Esophagus mucosa (tissue), 1 donor: ENCODE data around the gene MRPL52. TPM values are rescaled to one million over a fixed set of nuclear protein-coding genes. Genes with fewer than 3 reads are reported as not detected.
"Not testable (repeated sequence)": the region's sequence is repeated elsewhere in the genome, so short reads cannot be mapped to it uniquely, and the experiment has no call there.

Experiments used
- ATAC-seq: fragments of 200-7000 bp; cut with Tn5 transposase; one replicate; pipeline ENCODE4 v1.9.1; 2020
- total RNA-seq: library from RNA; stranded (reverse); gene quantifications from one replicate; pipeline ENCODE4 v1.2.4, GENCODE V29; 2023
- donor health status: DM: yes; HTN: yes; CAD: no.

Gene MRPL52
- total RNA-seq, 1 donor from 2014 or later = 103 TPM

DNA sequence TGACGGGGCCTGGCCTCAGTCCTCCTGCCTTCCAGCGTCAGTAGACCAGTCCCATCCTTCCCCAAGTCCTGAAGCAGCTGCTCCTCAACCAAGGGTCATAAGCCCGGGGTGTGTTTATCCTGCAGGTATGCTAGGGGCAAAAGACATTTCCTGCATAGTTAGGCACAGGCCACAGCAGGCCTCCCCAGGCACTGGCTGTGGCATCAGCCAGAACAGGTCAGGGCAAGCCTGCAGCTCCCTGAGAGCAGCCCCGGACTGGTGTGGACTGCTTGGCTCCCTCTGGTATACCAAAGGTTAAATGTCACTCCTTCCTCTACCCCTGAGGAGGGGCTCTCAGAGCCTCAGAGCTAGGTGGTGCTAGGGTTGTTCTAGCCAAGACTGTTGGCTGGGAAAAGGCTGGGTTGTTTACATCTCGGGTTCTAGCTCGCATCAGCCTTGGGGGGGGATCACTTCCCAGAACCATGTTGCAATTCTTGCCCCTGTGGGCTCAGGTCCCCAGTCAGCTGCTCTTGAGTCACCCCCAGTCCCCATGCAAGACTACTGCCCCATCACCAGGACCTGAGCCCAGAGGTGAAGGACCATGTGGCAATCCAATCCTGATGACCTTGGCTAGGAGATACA lies 9.6 kb downstream of the MRPL52 start:
- peak; percentile 81 for ATAC-seq

DNA sequence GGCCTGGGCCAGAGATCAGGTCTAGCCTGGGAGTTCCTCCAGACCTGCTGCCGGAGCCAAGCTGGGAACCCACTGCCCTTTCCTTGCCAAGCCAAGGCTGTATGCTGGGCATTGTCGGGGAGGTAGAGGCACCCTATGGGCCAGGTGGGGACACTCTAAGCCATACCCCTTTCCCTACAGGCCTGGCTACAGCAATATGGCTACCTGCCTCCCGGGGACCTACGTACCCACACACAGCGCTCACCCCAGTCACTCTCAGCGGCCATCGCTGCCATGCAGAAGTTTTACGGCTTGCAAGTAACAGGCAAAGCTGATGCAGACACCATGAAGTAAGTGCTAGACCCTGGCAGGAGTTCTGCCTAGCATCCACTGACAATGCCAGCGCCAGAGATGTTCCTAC lies 11.6 kb downstream of the MRPL52 start:
- ATAC-seq = no peak

DNA sequence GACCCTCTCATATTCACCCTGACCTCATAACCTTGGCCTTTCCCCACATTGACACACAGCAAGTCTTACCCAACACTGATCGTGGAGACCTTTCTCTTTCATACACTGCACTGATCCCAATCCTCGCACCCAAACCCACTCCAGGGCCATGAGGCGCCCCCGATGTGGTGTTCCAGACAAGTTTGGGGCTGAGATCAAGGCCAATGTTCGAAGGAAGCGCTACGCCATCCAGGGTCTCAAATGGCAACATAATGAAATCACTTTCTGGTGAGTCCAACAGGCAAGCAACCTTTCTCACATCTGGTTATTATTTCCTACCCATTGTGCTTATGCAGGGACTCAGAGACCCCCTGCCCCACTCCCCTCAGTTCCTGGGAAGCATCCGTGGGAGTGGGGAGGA lies 12.1 kb downstream of the MRPL52 start:
- no peak for ATAC-seq

DNA sequence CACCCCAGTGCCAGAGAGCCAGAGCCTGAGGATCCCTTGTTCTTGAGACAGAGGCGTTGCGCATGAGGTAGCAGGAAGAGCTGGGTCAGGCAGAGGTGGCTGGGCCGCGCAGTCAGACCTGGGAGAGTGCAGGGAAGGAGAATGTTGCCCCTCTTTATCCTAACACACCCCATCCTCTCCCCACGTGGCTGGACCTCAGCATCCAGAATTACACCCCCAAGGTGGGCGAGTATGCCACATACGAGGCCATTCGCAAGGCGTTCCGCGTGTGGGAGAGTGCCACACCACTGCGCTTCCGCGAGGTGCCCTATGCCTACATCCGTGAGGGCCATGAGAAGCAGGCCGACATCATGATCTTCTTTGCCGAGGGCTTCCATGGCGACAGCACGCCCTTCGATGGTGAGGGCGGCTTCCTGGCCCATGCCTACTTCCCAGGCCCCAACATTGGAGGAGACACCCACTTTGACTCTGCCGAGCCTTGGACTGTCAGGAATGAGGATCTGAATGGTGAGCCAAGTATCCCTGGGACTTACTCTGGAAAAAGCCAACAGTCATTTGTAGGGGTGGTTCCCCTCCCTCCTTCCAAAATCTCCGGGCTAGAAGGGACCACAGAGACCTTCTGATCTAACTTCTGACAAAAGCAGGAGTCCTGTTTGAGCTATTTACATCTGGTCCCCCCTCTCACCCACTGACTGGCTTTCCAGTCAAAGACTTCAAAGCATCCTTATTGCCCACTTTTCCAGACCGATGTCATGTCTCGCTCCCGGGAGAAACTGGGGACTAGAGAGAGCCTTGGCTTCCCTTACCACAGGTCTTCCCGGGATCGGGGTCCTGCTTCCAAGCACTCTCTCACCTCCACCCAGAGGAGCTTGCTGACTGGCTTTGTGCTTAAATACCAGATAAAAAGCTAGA lies 12.8 kb downstream of the MRPL52 start:
- no peak for ATAC-seq

DNA sequence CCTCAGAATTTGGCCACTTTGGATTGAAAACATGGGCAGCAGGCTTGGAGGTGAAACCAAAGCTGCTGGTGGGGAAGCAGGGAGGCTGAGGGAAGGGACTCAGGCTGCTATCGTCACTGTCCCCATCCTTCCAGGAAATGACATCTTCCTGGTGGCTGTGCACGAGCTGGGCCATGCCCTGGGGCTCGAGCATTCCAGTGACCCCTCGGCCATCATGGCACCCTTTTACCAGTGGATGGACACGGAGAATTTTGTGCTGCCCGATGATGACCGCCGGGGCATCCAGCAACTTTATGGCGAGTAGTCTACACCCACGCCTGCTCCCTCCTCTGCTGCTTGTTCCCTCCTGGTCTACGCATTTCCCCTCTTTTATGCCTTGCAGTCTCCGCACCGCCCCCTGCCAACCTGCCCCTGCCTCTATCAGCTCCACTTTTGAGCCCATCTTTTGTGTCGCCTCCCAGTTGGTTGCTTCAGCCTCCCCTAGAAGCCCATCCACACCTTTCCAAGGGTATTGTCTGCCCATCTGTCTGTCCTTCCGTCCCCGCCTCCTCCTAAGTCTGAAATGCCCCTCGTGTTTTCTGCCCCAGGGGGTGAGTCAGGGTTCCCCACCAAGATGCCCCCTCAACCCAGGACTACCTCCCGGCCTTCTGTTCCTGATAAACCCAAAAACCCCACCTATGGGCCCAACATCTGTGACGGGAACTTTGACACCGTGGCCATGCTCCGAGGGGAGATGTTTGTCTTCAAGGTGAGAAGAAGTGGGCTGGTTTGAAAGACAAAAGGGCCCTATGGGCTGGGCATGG lies 13.6 kb downstream of the MRPL52 start:
- no peak for ATAC-seq

DNA sequence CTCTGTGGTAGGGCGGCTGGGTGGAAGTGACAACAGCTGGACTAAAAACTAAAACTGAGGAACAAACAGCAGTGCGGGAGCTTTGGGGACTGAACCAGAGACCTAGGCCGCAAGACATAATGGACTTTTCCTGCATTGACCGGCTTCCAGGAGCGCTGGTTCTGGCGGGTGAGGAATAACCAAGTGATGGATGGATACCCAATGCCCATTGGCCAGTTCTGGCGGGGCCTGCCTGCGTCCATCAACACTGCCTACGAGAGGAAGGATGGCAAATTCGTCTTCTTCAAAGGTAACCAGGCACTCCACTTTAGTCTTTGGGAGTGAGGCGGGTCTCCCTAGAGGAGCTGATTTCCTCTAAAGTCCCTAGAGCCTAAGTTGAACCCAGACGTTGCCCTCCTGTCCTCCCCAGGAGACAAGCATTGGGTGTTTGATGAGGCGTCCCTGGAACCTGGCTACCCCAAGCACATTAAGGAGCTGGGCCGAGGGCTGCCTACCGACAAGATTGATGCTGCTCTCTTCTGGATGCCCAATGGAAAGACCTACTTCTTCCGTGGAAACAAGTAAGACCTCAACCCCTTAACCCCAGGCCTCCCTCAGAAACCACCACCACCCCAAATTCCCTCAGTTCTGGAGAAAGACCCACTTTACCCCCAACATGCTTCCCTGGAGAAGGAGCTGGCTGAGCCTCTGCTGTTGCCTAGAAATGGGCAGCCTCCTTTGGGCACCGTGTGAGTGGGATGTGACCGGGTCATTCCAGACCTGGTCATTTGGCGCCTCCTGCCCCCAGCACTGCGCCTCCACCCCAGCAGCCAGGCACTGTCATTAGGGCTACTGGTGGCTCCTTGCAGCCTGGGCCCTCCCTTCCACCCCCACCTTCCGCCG lies 14.8 kb downstream of the MRPL52 start:
- no peak for ATAC-seq

DNA sequence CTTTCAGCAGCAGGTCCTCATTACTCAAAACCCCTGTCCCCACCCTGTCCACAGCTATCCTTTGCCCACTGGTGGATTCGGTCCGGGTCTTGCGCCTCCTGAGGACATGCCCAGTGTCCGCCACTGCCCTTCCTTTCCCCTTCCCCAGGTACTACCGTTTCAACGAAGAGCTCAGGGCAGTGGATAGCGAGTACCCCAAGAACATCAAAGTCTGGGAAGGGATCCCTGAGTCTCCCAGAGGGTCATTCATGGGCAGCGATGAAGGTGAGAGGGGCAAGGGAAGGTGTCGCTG lies 15.4 kb downstream of the MRPL52 start:
- no peak for ATAC-seq

DNA sequence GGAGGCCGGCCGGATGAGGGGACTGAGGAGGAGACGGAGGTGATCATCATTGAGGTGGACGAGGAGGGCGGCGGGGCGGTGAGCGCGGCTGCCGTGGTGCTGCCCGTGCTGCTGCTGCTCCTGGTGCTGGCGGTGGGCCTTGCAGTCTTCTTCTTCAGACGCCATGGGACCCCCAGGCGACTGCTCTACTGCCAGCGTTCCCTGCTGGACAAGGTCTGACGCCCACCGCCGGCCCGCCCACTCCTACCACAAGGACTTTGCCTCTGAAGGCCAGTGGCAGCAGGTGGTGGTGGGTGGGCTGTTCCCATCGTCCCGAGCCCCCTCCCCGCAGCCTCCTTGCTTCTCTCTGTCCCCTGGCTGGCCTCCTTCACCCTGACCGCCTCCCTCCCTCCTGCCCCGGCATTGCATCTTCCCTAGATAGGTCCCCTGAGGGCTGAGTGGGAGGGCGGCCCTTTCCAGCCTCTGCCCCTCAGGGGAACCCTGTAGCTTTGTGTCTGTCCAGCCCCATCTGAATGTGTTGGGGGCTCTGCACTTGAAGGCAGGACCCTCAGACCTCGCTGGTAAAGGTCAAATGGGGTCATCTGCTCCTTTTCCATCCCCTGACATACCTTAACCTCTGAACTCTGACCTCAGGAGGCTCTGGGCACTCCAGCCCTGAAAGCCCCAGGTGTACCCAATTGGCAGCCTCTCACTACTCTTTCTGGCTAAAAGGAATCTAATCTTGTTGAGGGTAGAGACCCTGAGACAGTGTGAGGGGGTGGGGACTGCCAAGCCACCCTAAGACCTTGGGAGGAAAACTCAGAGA lies 16.3 kb downstream of the MRPL52 start:
- no peak for ATAC-seq

DNA sequence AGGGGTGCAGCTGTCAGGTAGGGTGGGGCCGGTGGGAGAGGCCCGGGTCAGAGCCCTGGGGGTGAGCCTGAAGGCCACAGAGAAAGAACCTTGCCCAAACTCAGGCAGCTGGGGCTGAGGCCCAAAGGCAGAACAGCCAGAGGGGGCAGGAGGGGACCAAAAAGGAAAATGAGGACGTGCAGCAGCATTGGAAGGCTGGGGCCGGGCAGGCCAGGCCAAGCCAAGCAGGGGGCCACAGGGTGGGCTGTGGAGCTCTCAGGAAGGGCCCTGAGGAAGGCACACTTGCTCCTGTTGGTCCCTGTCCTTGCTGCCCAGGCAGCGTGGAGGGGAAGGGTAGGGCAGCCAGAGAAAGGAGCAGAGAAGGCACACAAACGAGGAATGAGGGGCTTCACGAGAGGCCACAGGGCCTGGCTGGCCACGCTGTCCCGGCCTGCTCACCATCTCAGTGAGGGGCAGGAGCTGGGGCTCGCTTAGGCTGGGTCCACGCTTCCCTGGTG lies 17.2 kb downstream of the MRPL52 start:
- no peak for ATAC-seq

DNA sequence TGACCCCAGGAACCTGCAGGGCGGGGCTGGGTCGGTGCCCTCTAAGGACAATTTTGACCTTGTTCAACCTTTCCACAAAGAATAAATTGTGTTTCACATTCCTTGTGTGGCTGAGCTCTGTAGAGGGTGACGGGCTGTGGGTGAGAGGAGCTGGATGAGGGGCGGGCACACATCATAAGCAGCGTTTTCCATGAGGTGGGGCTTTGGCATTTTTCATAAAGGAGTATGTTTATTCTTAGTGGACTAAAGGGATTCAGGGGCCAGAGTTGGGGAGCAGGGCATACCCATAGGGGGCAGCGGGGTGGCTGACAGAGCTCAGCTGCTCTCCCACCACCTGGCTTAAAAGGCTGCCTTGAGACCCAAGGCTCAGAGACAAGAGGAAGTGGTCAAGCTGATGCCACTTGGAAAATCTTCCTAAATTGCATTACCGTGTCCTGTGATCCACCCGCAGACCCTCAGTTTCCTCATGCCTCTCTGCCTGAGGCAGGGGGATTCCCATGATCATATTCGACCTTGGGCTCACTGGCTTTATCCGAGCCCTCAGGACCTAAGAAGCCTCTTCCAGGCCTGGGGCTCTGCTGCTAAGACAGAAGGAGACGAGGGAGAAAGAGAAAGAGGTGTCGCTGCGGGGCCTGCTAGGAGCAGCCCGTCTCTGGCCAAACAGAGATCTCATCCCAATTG lies 18.1 kb downstream of the MRPL52 start:
- no peak for ATAC-seq

DNA sequence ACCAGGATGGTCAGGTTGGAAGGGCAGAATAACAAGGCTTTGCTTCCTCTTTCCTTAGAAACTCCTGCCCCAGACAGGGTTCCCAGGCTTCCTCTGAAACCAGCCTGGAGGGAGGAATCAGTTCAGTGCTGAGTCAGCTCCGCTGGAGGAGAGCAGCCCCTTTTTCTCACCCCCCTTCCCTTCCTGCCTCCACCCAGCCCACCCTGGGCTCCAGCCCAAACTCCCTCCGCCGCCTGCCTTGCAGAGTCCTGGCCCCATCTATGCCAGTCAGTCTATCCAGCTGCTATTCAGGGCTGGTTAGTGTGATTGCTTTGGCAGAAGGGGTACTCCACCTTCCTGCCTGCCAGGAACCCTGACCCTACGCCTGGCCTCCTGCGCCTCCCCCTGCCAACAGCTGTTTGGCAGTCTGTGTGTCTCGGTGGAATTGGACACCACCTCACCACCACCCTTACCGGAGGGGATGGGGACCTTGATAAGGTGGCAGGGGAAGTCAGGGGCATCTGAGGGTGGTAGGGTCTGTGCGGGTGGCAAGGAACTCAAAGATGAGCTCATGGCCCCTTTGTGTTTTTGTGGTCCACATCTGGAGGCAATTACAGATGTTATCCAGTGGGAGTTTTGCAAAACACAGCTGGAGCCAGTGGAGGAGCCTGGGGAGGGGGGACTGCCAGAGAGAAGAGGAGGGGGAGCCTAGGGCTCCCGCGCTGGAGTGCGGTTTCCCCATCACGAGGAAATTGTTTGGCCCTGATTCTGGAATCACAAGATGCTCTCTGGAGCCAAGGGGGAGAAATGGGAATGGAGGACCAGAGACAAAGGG lies 18.9 kb downstream of the MRPL52 start:
- peak; percentile 26 for ATAC-seq

DNA sequence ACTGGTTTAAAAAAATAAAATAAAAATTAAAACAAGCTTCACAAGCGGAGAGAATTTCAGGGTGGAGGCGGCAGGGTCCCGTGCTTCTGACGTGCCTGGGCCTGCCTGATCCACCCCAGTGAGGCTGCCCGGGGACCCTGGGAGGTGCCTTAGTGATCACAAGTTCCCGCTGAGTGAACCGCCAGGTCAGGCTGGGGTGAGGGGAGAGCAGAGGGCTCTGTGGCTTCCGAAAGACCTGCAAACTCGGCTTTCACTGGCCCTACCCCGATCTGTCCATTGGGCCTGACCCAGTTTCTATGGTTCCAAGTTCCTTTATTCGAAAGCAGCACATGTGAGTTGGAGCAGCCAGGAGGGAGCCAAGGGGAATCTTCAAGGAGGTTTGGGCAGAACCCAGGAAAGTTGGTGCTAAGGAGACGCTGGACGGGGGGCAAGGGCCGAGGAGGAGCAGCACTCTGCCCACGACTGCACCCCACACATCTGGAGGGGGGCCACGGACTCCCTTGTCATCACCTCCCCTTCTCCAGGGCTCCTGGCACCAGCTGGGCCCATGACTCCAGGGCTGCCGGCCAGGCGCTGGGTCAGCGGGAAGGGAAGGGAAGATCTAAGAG lies 19.6 kb downstream of the MRPL52 start:
- ATAC-seq = peak; percentile 24

DNA sequence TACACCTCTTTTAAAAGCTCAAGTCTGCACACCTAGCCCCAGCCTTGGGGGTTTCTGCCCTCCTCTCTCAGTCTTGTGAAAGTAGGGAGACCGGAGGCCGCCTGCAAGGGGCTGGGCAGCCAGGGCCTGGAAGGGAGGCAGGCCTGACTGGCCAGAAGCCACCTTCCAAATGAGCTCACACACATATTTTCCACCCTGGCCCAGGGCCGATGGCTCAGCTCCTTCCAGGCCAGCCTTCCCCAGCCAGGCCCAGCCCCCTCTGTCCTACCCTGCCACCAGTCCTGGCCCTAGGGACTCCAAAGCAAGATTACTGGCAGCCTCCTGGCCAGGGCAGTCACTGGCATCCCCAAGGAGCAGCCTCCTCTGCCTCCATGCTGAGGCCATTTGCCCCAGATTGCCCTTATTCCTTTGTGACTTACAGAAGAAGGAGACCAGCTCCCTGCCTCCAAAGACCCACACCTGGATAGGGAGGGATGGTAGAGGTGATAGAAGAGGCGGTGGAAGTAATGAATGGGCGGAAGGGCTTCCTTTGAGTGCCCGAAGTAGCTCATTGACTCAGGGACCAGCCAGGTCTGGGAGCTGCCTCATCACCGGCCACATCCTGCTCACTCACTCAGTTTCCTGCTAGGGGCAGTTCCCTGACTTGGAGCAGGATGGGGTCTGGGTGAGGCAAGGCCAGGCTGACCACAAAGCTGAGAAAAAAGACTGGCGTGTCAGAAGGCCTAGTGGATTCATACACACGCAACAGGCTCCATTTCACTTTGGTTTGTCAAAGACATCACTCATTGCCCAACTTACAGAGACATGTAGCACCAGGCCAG lies 21.5 kb downstream of the MRPL52 start:
- ATAC-seq = peak; percentile 36

DNA sequence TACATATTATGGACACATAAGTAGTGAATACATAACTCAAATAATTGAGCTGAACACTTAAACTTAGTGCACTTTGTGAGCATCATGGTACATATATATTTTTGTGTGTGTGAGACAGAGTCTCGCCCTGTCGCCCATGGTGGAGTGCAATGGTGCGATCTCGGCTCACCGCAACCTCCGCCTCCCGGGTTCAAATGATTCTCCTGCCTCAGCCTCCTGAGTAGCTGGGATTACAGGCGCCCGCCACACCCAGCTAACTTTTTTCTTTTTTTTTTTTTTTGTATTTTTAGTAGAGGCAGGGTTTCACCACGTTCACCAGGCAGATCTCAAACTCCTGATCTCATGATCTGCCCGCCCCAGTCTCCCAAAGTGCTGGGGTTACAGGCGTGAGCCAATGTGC lies 22.5 kb downstream of the MRPL52 start:
- ATAC-seq = not testable (repeated sequence)

DNA sequence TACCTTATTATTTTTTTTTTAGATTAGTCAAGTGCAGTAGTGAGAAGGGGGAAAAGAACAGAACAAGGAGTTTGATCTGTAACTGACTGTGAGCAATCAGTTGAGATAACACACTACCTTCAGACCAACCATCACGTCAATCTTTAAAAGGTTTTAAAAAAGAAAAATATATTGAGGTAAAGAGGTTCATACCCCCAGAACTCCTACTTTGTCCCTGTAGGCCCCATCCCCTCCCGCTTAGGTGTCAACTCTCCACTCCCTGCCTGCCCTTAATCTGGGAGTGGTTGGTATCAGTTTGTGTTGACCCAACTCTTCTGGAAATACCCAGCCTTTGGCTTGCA lies 22.9 kb downstream of the MRPL52 start:
- no peak for ATAC-seq

DNA sequence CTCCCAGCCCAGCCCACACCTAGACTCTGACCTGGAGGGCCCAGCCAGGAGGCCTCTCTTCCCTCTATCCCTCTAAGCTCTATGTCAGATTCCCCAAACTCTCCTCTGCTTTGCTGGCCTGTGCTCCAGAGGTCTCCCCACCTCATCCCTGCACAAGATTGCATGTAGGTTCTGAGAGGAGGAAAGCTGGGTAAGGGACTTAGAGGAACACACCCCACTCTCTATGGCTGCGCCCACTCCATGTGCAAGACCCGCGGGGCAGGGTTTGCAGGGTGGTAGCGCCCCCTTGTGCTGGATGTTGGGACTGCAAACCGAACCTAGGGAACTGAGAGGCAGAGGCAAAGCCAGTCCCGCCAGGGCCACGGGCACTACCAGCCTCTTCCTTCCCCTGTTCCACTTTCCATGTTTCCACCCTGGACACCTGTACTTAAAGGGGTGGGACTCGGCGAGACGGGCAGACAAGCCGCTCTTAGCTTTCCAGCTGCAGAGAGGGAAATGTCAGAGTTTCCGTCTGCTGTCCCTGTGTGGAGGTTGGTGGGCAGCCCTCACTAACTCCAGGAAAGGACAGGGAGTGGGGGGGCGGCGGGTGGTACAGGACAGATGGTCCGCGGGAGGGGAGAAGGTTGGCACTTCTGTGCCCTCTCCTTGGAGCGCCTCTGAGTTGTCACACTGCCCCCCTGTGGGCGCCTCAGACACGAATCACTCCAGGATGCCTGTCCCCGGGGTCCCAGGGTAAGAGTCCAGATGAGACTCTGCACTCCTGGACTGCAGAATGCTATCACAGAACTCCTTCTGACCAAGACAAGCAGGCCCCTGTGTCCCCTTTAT lies 23.5 kb downstream of the MRPL52 start:
- ATAC-seq = peak; percentile 76

DNA sequence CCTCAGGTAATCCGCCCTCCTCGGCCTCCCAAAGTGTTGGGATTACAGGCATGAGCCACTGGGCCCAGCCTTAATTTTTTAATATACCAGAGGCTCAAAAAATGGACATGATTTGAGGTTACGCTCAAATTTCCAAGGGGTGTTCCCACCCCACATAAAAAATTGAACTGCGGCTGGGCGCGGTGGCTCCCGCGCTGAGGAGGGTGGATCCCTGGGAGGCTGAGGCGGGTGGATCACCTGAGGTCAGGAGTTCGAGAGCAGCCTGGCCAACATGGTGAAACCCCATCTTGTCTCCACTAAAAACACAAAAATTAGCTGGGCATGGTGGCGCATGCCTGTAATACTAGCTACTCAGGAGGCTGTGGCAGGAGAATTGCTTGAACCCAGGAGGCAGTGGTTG lies 24.6 kb downstream of the MRPL52 start:
- ATAC-seq = not testable (repeated sequence)
